Liver (tissue), 9 donors: ENCODE results near the gene PDE6D. TPM values are rescaled to one million over a fixed set of nuclear protein-coding genes. Genes with fewer than 3 reads are reported as not detected.

Experiments
- DNase-seq: peaks from one replicate; pipeline ENCODE4 v3.0.0-alpha.2; 2017; ENCODE audit warnings: low spot score
- H3K27ac ChIP-seq, 2 donors: one replicate each; pipeline ENCODE4 v1.7.0; 2013; ENCODE audit warnings: inconsistent platforms in 2 of 2, low read length in 2 of 2, control low read depth in 1 of 2, low read depth in 1 of 2, mild to moderate bottlenecking in 1 of 2
- H3K27me3 ChIP-seq, 4 donors: one replicate each; pipeline versions ENCODE4 v1.6.1 to v1.7.0; 2013; ENCODE audit warnings: low read length in 3 of 4, inconsistent platforms in 1 of 4, mild to moderate bottlenecking in 1 of 4, moderate library complexity in 1 of 4; ENCODE audit not compliant: control insufficient read depth in 4 of 4, insufficient read depth in 4 of 4
- H3K36me3 ChIP-seq, 4 donors: one replicate each; pipeline versions ENCODE4 v1.6.1 to v1.7.0; 2013; ENCODE audit warnings: low read length in 3 of 4, mild to moderate bottlenecking in 3 of 4, low read depth in 1 of 4, moderate library complexity in 1 of 4; ENCODE audit not compliant: control insufficient read depth in 4 of 4, insufficient read depth in 3 of 4
- H3K4me1 ChIP-seq, 4 donors: one replicate each; pipeline versions ENCODE4 v1.6.1 to v1.7.0; 2013; ENCODE audit warnings: low read length in 3 of 4, mild to moderate bottlenecking in 3 of 4, moderate library complexity in 1 of 4; ENCODE audit not compliant: control insufficient read depth in 4 of 4, insufficient read depth in 4 of 4
- H3K4me3 ChIP-seq, 3 donors: one replicate each; pipeline versions ENCODE4 v1.6.1 to v1.7.0; 2013; ENCODE audit warnings: low read length in 3 of 3, control low read depth in 1 of 3, low read depth in 1 of 3, mild to moderate bottlenecking in 1 of 3
- H3K9ac ChIP-seq, 2 donors: one replicate each; pipeline ENCODE4 v1.7.0; 2013; ENCODE audit warnings: low read length in 2 of 2, mild to moderate bottlenecking in 2 of 2, moderate library complexity in 2 of 2, control low read depth in 1 of 2, low read depth in 1 of 2
- H3K9me3 ChIP-seq, 4 donors: one replicate each; pipeline versions ENCODE4 v1.6.1 to v1.7.0; 2013; ENCODE audit warnings: low read length in 3 of 4; ENCODE audit not compliant: control insufficient read depth in 4 of 4
- EGR1 ChIP-seq, 2 donors: IDR thresholded peaks; 2 replicates each; pipeline ENCODE4 v1.6.1; 2016 to 2018; ENCODE audit warnings: antibody characterized with exemption in 2 of 2, low read depth in 2 of 2
- FOXA2 ChIP-seq: IDR thresholded peaks from 2 replicates; pipeline ENCODE4 v1.6.1; 2016; ENCODE audit warnings: antibody characterized with exemption
- GABPA ChIP-seq, 2 donors: IDR thresholded peaks in 1 of 2; conservative IDR thresholded peaks in 1 of 2; 2 replicates each; pipeline ENCODE4 v1.6.1; 2016; ENCODE audit warnings: antibody characterized with exemption in 2 of 2, mild to moderate bottlenecking in 1 of 2, moderate library complexity in 1 of 2
- HNF4A ChIP-seq, 2 donors: conservative IDR thresholded peaks; 2 replicates each; pipeline ENCODE4 v1.6.1; 2016; ENCODE audit warnings: antibody characterized with exemption in 2 of 2, mild to moderate bottlenecking in 2 of 2
- RXRA ChIP-seq, 2 donors: IDR thresholded peaks; 2 replicates each; pipeline ENCODE4 v1.6.1; 2017 to 2018; ENCODE audit warnings: antibody characterized with exemption in 2 of 2, mild to moderate bottlenecking in 1 of 2
- SP1 ChIP-seq: IDR thresholded peaks from 2 replicates; pipeline ENCODE4 v1.6.1; 2018; ENCODE audit warnings: antibody characterized with exemption, mild to moderate bottlenecking
- TAF1 ChIP-seq: conservative IDR thresholded peaks from 2 replicates; pipeline ENCODE4 v1.6.1; 2016; ENCODE audit warnings: antibody characterized with exemption, mild to moderate bottlenecking
- YY1 ChIP-seq: IDR thresholded peaks from 2 replicates; pipeline ENCODE4 v1.6.1; 2016; ENCODE audit warnings: antibody characterized with exemption, mild to moderate bottlenecking
- WGBS: extraction: QIAGEN DNeasy Blood & Tissue Kit; methylation state at CpG from one replicate; pipeline ENCODE4 v1.1.7; 2013; 5-methylcytosine and 5-hydroxymethylcytosine counted together
- polyA plus RNA-seq, 2 donors: library from polyadenylated mRNA; stranded (reverse) in 1 of 2; unstranded in 1 of 2; fragments of 200-250 nt in 1 of 2; fragments of >200 nt in 1 of 2; fragmentation: Nextera tagmentation in 1 of 2; extraction: Ambion mirVana in 1 of 2; gene quantifications; one replicate each; pipeline versions ENCODE4 v1.2.1 to v1.2.3, GENCODE V29; 2013 to 2015
- total RNA-seq, 2 donors: library from RNA; depleted of rRNA; stranded (reverse); fragments of >200 nt; gene quantifications; one replicate each; pipeline ENCODE4 v1.2.3, GENCODE V29; 2014
- TF ChIP-seq, protein P1 (sequence below): IDR thresholded peaks from 2 replicates; pipeline ENCODE4 v1.6.1; 2016; ENCODE audit warnings: antibody characterized with exemption, mild to moderate bottlenecking
- TF ChIP-seq, protein P2 (sequence below): IDR thresholded peaks from 2 replicates; pipeline ENCODE4 v1.6.1; 2016; ENCODE audit warnings: antibody characterized with exemption
- TF ChIP-seq, protein P3 (sequence below): IDR thresholded peaks from 2 replicates; pipeline ENCODE4 v1.6.1; 2016; ENCODE audit warnings: antibody characterized with exemption
- TF ChIP-seq, protein P4 (sequence below): IDR thresholded peaks from 2 replicates; pipeline ENCODE4 v1.6.1; 2016; ENCODE audit warnings: antibody characterized with exemption
- TF ChIP-seq, protein P5 (sequence below): fragments of 150-350 bp; IDR thresholded peaks from 2 replicates; pipeline ENCODE4 v1.5.1; 2017; ENCODE audit warnings: improper control_type of control experiment, low read depth, low read length; ENCODE audit not compliant: missing input control
- donor health status: healthy.
- donor health status: healthy.
- donor health status: healthy.
- donor health status: healthy.
- donor health status: healthy.

PDE6D gene
- total RNA-seq (1 to 10 TPM; 6.6 to 7.1 TPM), polyA plus RNA-seq (1 to 10 TPM; 6.9 to 8.5 TPM)

DNA sequence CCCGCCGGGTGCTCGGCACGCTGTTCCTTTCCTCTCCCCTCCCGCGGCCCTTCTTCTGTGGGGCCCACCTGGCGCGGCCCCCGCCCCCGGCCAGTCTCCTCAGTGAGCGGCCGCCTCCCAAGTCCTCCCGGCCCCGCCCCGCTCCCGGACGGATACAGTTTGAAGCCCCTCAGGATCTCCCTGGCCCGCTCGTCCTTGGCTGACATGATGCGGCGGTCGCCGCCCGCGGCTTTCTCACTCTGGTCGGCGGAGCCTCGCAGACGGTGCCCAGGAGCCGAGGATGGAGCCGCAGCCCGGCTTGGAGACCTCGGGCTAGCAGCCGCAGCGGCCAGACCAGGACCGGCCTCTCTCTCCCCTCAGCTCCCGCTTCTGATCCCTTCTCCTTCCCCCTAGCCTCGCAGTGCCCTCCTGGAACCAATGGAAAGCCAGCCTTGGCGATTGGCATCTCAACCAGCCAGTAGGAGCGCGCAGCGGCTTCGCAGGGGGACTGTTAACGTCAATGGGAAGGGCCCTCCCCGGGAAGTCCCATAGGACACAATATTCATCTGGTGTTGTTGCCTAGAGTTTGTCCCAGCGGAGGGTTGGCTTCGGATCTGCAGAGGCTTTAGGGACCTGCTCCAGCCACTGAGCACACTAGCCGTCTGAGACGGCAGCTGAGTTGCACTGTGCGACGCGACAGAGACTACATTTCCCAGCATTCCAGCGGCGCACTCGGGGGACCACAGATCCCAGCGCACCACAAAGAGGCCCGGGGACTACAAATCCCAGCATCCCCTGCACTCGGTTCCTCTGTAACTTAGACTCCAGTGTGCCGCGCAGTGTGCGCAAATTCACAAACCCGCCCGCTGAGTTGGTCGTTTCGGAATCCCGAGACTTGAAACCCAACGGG, at the start of gene PDE6D:
PDE6D (minus strand) TSS at position 374 of the 889 bp plus-strand sequence; CDS start at position 206, 168 bp downstream.
- Histone ChIP-seq H3K9ac (peak within 1 kb of the TSS; percentile 66 to 88), H3K4me3 (peak within 1 kb of the TSS; percentile 68 to 89 (median 69)), H3K9me3 (no peaks in the 10 kb centered on the region), H3K27me3 (no peaks in the 10 kb centered on the region), H3K36me3 (no peaks in the 10 kb centered on the region), H3K27ac (peak within 1 kb of the TSS; percentile 77 to 86), H3K4me1 (peaks cover 0 to 48% (median 37%) of the 10 kb centered on the region in 4 donors)
- WGBS = under 1% methylated on average over 67 of the region's 67 CpGs
- peak; percentile 98 for DNase-seq
- peak; percentile 83 for TF ChIP-seq YY1
- peak; percentile 100 for TF ChIP-seq SP1
- TF ChIP-seq GABPA (IDR thresholded peaks at IDR 0.05 in 1 of 2, conservative IDR thresholded peaks at IDR 0.05 in 1 of 2) = peak; percentile 77 to 88
- peak; percentile 71 for TF ChIP-seq TAF1
- TF ChIP-seq EGR1 (IDR thresholded peaks at IDR 0.05; ENCODE audit: low read depth in 2 of 2) = no peak
- TF ChIP-seq RXRA (IDR thresholded peaks at IDR 0.05) = peak; percentile 10 to 43
- TF ChIP-seq, protein P1, sequence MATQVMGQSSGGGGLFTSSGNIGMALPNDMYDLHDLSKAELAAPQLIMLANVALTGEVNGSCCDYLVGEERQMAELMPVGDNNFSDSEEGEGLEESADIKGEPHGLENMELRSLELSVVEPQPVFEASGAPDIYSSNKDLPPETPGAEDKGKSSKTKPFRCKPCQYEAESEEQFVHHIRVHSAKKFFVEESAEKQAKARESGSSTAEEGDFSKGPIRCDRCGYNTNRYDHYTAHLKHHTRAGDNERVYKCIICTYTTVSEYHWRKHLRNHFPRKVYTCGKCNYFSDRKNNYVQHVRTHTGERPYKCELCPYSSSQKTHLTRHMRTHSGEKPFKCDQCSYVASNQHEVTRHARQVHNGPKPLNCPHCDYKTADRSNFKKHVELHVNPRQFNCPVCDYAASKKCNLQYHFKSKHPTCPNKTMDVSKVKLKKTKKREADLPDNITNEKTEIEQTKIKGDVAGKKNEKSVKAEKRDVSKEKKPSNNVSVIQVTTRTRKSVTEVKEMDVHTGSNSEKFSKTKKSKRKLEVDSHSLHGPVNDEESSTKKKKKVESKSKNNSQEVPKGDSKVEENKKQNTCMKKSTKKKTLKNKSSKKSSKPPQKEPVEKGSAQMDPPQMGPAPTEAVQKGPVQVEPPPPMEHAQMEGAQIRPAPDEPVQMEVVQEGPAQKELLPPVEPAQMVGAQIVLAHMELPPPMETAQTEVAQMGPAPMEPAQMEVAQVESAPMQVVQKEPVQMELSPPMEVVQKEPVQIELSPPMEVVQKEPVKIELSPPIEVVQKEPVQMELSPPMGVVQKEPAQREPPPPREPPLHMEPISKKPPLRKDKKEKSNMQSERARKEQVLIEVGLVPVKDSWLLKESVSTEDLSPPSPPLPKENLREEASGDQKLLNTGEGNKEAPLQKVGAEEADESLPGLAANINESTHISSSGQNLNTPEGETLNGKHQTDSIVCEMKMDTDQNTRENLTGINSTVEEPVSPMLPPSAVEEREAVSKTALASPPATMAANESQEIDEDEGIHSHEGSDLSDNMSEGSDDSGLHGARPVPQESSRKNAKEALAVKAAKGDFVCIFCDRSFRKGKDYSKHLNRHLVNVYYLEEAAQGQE = peak; percentile 58
- TF ChIP-seq, protein P2, sequence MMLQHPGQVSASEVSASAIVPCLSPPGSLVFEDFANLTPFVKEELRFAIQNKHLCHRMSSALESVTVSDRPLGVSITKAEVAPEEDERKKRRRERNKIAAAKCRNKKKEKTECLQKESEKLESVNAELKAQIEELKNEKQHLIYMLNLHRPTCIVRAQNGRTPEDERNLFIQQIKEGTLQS = no peak
- TF ChIP-seq, protein P3, sequence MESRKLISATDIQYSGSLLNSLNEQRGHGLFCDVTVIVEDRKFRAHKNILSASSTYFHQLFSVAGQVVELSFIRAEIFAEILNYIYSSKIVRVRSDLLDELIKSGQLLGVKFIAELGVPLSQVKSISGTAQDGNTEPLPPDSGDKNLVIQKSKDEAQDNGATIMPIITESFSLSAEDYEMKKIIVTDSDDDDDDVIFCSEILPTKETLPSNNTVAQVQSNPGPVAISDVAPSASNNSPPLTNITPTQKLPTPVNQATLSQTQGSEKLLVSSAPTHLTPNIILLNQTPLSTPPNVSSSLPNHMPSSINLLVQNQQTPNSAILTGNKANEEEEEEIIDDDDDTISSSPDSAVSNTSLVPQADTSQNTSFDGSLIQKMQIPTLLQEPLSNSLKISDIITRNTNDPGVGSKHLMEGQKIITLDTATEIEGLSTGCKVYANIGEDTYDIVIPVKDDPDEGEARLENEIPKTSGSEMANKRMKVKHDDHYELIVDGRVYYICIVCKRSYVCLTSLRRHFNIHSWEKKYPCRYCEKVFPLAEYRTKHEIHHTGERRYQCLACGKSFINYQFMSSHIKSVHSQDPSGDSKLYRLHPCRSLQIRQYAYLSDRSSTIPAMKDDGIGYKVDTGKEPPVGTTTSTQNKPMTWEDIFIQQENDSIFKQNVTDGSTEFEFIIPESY = peak; percentile 88
- no peak for TF ChIP-seq HNF4A (conservative IDR thresholded peaks at IDR 0.05)
- TF ChIP-seq, protein P4, sequence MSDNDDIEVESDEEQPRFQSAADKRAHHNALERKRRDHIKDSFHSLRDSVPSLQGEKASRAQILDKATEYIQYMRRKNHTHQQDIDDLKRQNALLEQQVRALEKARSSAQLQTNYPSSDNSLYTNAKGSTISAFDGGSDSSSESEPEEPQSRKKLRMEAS = no peak
- TF ChIP-seq FOXA2 = no peak
- TF ChIP-seq, protein P5, sequence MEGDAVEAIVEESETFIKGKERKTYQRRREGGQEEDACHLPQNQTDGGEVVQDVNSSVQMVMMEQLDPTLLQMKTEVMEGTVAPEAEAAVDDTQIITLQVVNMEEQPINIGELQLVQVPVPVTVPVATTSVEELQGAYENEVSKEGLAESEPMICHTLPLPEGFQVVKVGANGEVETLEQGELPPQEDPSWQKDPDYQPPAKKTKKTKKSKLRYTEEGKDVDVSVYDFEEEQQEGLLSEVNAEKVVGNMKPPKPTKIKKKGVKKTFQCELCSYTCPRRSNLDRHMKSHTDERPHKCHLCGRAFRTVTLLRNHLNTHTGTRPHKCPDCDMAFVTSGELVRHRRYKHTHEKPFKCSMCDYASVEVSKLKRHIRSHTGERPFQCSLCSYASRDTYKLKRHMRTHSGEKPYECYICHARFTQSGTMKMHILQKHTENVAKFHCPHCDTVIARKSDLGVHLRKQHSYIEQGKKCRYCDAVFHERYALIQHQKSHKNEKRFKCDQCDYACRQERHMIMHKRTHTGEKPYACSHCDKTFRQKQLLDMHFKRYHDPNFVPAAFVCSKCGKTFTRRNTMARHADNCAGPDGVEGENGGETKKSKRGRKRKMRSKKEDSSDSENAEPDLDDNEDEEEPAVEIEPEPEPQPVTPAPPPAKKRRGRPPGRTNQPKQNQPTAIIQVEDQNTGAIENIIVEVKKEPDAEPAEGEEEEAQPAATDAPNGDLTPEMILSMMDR = no peak
